Left lung (tissue), 10 donors: ENCODE results near the gene IL36RN. TPM values are rescaled to one million over a fixed set of nuclear protein-coding genes. Genes with fewer than 3 reads are reported as not detected.

ENCODE experiments used
- ATAC-seq: fragments of 200-7000 bp; cut with Tn5 transposase; one replicate; pipeline ENCODE4 v1.9.1; 2020; ENCODE audit warnings: moderate library complexity
- DNase-seq, 4 donors: peaks; one replicate each; pipeline ENCODE4 v3.0.0-alpha.2; 2013 to 2020
- H3K27ac ChIP-seq, 2 donors: fragments of 200-600 bp; sonication (generic) in 1 of 2; one replicate each; pipeline versions ENCODE4 v1.5.0 to v1.8.0; 2020 to 2021
- H3K27me3 ChIP-seq, 2 donors: fragments of 200-600 bp; sonication (generic) in 1 of 2; one replicate each; pipeline versions ENCODE4 v1.5.0 to v1.8.0; 2020 to 2021
- H3K36me3 ChIP-seq, 2 donors: fragments of 200-600 bp; sonication (generic) in 1 of 2; one replicate each; pipeline versions ENCODE4 v1.5.0 to v1.8.0; 2020 to 2021
- H3K4me1 ChIP-seq, 2 donors: fragments of 200-600 bp; one replicate each; pipeline ENCODE4 v1.8.0; 2021
- H3K4me3 ChIP-seq, 2 donors: fragments of 200-600 bp; sonication (generic) in 1 of 2; one replicate each; pipeline versions ENCODE4 v1.5.0 to v1.8.0; 2020 to 2021; ENCODE audit warnings: mild to moderate bottlenecking in 1 of 2
- H3K9me3 ChIP-seq, 2 donors: fragments of 200-600 bp; sonication (generic) in 1 of 2; one replicate each; pipeline versions ENCODE4 v1.5.0 to v1.8.0; 2020 to 2021
- CTCF ChIP-seq, 2 donors: fragments of 200-600 bp; sonication (generic) in 1 of 2; IDR thresholded peaks; one replicate each; pipeline versions ENCODE4 v1.5.0 to v1.8.0; 2021; ENCODE audit warnings: antibody characterized with exemption in 2 of 2
- intact Hi-C, 2 donors: fragments of 100-400 bp; cut with DNase I; formaldehyde crosslinking; loops; one replicate each; pipeline versions ENCODE4 v1.11.2 to v1.14.2; 2022
- polyA plus RNA-seq, 6 donors: library from polyadenylated mRNA; unstranded; fragments of 120-200 nt; gene quantifications; one replicate each; pipeline ENCODE4 v1.2.1, GENCODE V29; 2013; ENCODE audit not compliant: insufficient read length in 6 of 6
- total RNA-seq, 2 donors: library from RNA; stranded (reverse); fragmentation: NEBNext Ultra II Directional; extraction: Animal tissue kit (Norgen Biotek cat#: 25700); gene quantifications; one replicate each; pipeline ENCODE4 v1.2.1, GENCODE V29; 2021
- donor health status: DM: no; HTN: yes; CAD: no.
- donor health status: DM: no; HTN: no; CAD: no.

Gene IL36RN
- total and polyA plus RNA-seq, 8 donors = 0.04 to 0.14 (median 0.10) TPM; not detected in 5

GRCh38 chr2:113018509-113018908 is 40.5 kb upstream of the IL36RN start:
- Histone ChIP-seq H3K27ac (no peak overlapping the region), H3K27me3 (peaks cover 0 to 9% of the 10 kb centered on the region in 2 donors), H3K4me3 (no peak overlapping the region), H3K9me3 (no peaks in the 10 kb centered on the region), H3K36me3 (no peaks in the 10 kb centered on the region), H3K4me1 (no peaks in the 10 kb centered on the region)
- DNase-seq (no peak), ATAC-seq (no peak)
- TF ChIP-seq CTCF (IDR thresholded peaks at IDR 0.05) = no peak
- intact Hi-C loops = no loop called here

DNA sequence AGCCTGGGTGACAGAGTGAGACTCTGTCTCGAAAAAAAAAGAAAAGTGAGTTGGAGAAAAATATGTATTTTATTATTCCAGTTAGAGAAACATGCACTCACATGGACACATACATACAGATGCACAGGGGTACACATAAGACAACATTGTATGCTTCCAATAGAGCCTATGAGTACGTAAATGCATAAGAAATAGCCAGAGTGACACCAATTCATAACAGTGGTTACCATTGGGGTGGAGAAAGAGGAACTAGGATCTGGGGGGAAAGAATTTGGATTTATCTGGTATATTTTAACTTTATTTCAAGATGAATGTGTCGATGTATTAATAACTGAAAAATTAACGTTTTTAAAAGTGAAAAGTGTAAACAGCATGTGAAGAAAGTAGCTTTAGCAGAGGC is 37.7 kb upstream of the IL36RN start:
- Histone ChIP-seq H3K27me3 (peaks cover 0 to 15% of the 10 kb centered on the region in 2 donors), H3K4me3 (no peak overlapping the region), H3K9me3 (no peaks in the 10 kb centered on the region), H3K27ac (no peak overlapping the region), H3K4me1 (no peaks in the 10 kb centered on the region), H3K36me3 (no peaks in the 10 kb centered on the region)
- DNase-seq (no peak), ATAC-seq (no peak)
- intact Hi-C loops = no loop called here
- TF ChIP-seq CTCF (IDR thresholded peaks at IDR 0.05) = no peak

- no peak overlapping the region for H3K27ac ChIP-seq
- H3K9me3 ChIP-seq = no peaks in the 10 kb centered on the region
- H3K27me3 ChIP-seq = peaks cover 5 to 28% of the 10 kb centered on the region in 2 donors
- ATAC-seq (no peak), DNase-seq (no peak)
- H3K4me3 ChIP-seq = no peak overlapping the region
- H3K36me3 ChIP-seq = no peaks in the 10 kb centered on the region
- intact Hi-C loops = no loop called here
- H3K4me1 ChIP-seq = no peaks in the 10 kb centered on the region
- TF ChIP-seq CTCF (IDR thresholded peaks at IDR 0.05) = no peak
Measured at GRCh38 chr2:113024764-113025163, 34.2 kb upstream of the IL36RN start.

DNA sequence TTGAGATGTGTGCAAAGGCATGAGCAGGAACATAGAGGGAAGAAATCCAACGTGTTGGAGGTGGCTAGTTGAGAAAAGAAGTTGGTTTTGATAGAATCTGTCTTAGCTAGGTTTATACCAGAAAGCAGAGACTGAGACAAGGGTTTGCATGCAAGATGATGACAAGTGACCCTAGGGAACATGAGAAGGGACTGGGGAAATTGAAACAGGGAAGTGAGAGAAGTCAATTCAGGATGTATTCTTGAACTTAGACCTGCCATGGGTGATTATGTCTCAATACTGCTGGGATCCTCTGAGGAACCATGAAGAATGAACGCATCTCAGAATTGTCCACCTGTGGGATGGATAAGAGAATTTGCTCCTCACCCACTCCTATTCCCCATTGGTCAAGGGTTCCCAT is 33.3 kb upstream of the IL36RN start:
- TF ChIP-seq CTCF (IDR thresholded peaks at IDR 0.05) = no peak
- DNase-seq (no peak), ATAC-seq (no peak)
- H3K27me3 ChIP-seq = peaks cover 5 to 33% of the 10 kb centered on the region in 2 donors
- H3K27ac ChIP-seq = no peak overlapping the region
- H3K4me3 ChIP-seq = no peak overlapping the region
- H3K36me3 ChIP-seq = no peaks in the 10 kb centered on the region
- intact Hi-C loops = no loop called here
- no peaks in the 10 kb centered on the region for H3K9me3 ChIP-seq
- no peaks in the 10 kb centered on the region for H3K4me1 ChIP-seq

GRCh38 chr2:113027691-113028090 is 31.3 kb upstream of the IL36RN start:
- intact Hi-C loops = no loop called here
- no peak for TF ChIP-seq CTCF (IDR thresholded peaks at IDR 0.05)
- no peak for DNase-seq

More at GRCh38 chr2:113027691-113028090, 31.3 kb upstream of the IL36RN start:
- Histone ChIP-seq H3K36me3 (no peaks in the 10 kb centered on the region), H3K9me3 (no peaks in the 10 kb centered on the region), H3K27me3 (peaks cover 5 to 36% of the 10 kb centered on the region in 2 donors), H3K4me1 (no peaks in the 10 kb centered on the region), H3K4me3 (no peak overlapping the region), H3K27ac (no peak overlapping the region)
- no peak for ATAC-seq
